Measurements from ENCODE around the gene ACSL5. TPM values are rescaled to one million over a fixed set of nuclear protein-coding genes. Genes with fewer than 3 reads are reported as not detected.

Gene ACSL5
- total and polyA plus RNA-seq, 2 donors (not counting 3 experiments of a cell fraction or from before 2014, with no cell fraction given): 1.5 to 2.1 TPM

- BruUV-seq (replicated peaks): no TSS peak
- Histone ChIP-seq H3K4me3 (replicated peaks in 1 of 3; ENCODE audit: insufficient read depth in 1 of 3, low read depth in 1 of 3, low read length in 3 of 3) (no peak overlapping the region), H3K4me1 (ENCODE audit: control insufficient read depth, extremely low read depth, insufficient read depth, low read length) (no peaks in the 10 kb centered on the region), H3K9ac (replicated peaks; ENCODE audit: extremely low read depth, insufficient read depth, low read length) (no peak overlapping the region), H3K79me2 (ENCODE audit: control insufficient read depth, insufficient read depth, low read length) (no peaks in the 10 kb centered on the region), H3K9me1 (replicated peaks; ENCODE audit: control insufficient read depth, extremely low read depth, insufficient read depth, low read length) (no peaks in the 10 kb centered on the region), H3K4me2 (ENCODE audit: insufficient read depth, low read length) (no peak overlapping the region), H2AFZ (ENCODE audit: low read depth, low read length) (no peak overlapping the region), H3K27me3 (ENCODE audit: control insufficient read depth in 2 of 2, insufficient read depth in 2 of 2, low read length in 2 of 2) (peaks cover 4% of the 10 kb centered on the region in 2 experiments), H3K9me3 (replicated peaks; ENCODE audit: control insufficient read depth, insufficient read depth, low read length) (no peaks in the 10 kb centered on the region), H3K36me3 (ENCODE audit: control insufficient read depth in 2 of 2, extremely low read depth in 1 of 2, insufficient read depth in 2 of 2, low read length in 2 of 2) (no peaks in the 10 kb centered on the region), H4K20me1 (replicated peaks; ENCODE audit: control insufficient read depth, extremely low read depth, insufficient read depth, low read length) (no peaks in the 10 kb centered on the region), H3K27ac (ENCODE audit: insufficient read depth, low read depth, low read length) (no peak overlapping the region)
- no peak for DNase-seq (ENCODE audit: low read depth, low spot score)
- CTCF ChIA-PET: no interaction called here
- no peak for FAIRE-seq
- POLR2A ChIA-PET: no interaction called here
- dilution Hi-C loops (cut with MboI; ENCODE audit: extremely low pct_ligation_motif_present, low sequenced_read_pairs): no loop called here
- TF ChIP-seq MYC (IDR thresholded peaks at IDR 0.05; ENCODE audit: low read depth, low read length) (no peak), POLR2A (IDR thresholded peaks at IDR 0.05; ENCODE audit: low read depth, low read length) (no peak), FOS (IDR thresholded peaks at IDR 0.05; ENCODE audit: borderline replicate concordance, insufficient read depth, low read length) (no peak), JUN (IDR thresholded peaks at IDR 0.05; ENCODE audit: borderline replicate concordance, insufficient read depth, insufficient read length, low read depth) (no peak)
- TF ChIP-seq, protein P1, sequence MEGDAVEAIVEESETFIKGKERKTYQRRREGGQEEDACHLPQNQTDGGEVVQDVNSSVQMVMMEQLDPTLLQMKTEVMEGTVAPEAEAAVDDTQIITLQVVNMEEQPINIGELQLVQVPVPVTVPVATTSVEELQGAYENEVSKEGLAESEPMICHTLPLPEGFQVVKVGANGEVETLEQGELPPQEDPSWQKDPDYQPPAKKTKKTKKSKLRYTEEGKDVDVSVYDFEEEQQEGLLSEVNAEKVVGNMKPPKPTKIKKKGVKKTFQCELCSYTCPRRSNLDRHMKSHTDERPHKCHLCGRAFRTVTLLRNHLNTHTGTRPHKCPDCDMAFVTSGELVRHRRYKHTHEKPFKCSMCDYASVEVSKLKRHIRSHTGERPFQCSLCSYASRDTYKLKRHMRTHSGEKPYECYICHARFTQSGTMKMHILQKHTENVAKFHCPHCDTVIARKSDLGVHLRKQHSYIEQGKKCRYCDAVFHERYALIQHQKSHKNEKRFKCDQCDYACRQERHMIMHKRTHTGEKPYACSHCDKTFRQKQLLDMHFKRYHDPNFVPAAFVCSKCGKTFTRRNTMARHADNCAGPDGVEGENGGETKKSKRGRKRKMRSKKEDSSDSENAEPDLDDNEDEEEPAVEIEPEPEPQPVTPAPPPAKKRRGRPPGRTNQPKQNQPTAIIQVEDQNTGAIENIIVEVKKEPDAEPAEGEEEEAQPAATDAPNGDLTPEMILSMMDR (IDR thresholded peaks at IDR 0.05; ENCODE audit: extremely low read depth in 1 of 2, insufficient read depth in 1 of 2, low read depth in 1 of 2, low read length in 2 of 2): no peak
- intact Hi-C loops (cut with micrococcal nuclease): no loop called here
Measured at GRCh38 chr10:112338957-112339356, 35.0 kb upstream of the ACSL5 start.

- FAIRE-seq: no peak
- Histone ChIP-seq H3K4me1 (ENCODE audit: control insufficient read depth, extremely low read depth, insufficient read depth, low read length) (no peaks in the 10 kb centered on the region), H3K36me3 (ENCODE audit: control insufficient read depth in 2 of 2, extremely low read depth in 1 of 2, insufficient read depth in 2 of 2, low read length in 2 of 2) (no peaks in the 10 kb centered on the region), H3K27ac (ENCODE audit: insufficient read depth, low read depth, low read length) (no peak overlapping the region), H3K9me3 (replicated peaks; ENCODE audit: control insufficient read depth, insufficient read depth, low read length) (no peaks in the 10 kb centered on the region), H2AFZ (ENCODE audit: low read depth, low read length) (no peak overlapping the region), H3K79me2 (ENCODE audit: control insufficient read depth, insufficient read depth, low read length) (no peaks in the 10 kb centered on the region), H3K9ac (replicated peaks; ENCODE audit: extremely low read depth, insufficient read depth, low read length) (no peak overlapping the region), H3K9me1 (replicated peaks; ENCODE audit: control insufficient read depth, extremely low read depth, insufficient read depth, low read length) (no peaks in the 10 kb centered on the region), H4K20me1 (replicated peaks; ENCODE audit: control insufficient read depth, extremely low read depth, insufficient read depth, low read length) (no peaks in the 10 kb centered on the region), H3K4me2 (ENCODE audit: insufficient read depth, low read length) (no peak overlapping the region), H3K4me3 (replicated peaks in 1 of 3; ENCODE audit: insufficient read depth in 1 of 3, low read depth in 1 of 3, low read length in 3 of 3) (no peak overlapping the region), H3K27me3 (ENCODE audit: control insufficient read depth in 2 of 2, insufficient read depth in 2 of 2, low read length in 2 of 2) (peaks cover 2 to 4% of the 10 kb centered on the region in 2 experiments)
- ChIA-PET POLR2A (no interaction called here), CTCF (no interaction called here)
- no peak for DNase-seq (ENCODE audit: low read depth, low spot score)
- intact Hi-C loops (cut with micrococcal nuclease) (no loop called here), dilution Hi-C loops (cut with MboI; ENCODE audit: extremely low pct_ligation_motif_present, low sequenced_read_pairs) (no loop called here)
- BruUV-seq (replicated peaks): no TSS peak
- TF ChIP-seq JUN (IDR thresholded peaks at IDR 0.05; ENCODE audit: borderline replicate concordance, insufficient read depth, insufficient read length, low read depth) (no peak), FOS (IDR thresholded peaks at IDR 0.05; ENCODE audit: borderline replicate concordance, insufficient read depth, low read length) (no peak), POLR2A (IDR thresholded peaks at IDR 0.05; ENCODE audit: low read depth, low read length) (no peak), POLR2AphosphoS5 (IDR thresholded peaks at IDR 0.05; ENCODE audit: insufficient read depth, low read depth, low read length) (no peak)
- TF ChIP-seq, protein P2, sequence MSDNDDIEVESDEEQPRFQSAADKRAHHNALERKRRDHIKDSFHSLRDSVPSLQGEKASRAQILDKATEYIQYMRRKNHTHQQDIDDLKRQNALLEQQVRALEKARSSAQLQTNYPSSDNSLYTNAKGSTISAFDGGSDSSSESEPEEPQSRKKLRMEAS (IDR thresholded peaks at IDR 0.05; ENCODE audit: insufficient read depth, insufficient read length): no peak
Measured at GRCh38 chr10:112340601-112341000, 33.3 kb upstream of the ACSL5 start.

Measured in endothelial cell of umbilical vein (primary cell).